GM21717 (cell line): ENCODE results near the gene TANC1.

Experiments
- ATAC-seq: cut with Tn5 transposase; IDR thresholded peaks from one replicate; pipeline ENCODE4 v1.9.1; 2021; ENCODE audit warnings: mild to moderate bottlenecking, moderate library complexity; ENCODE audit not compliant: unreplicated experiment

TANC1 gene

GRCh38 chr2:159211447-159212396, 243.3 kb downstream of the TANC1 start:
- no peak for ATAC-seq

GRCh38 chr2:159213296-159213695, 244.9 kb downstream of the TANC1 start:
- no peak for ATAC-seq

- ATAC-seq: no peak
Observed at GRCh38 chr2:159214325-159214865, 246.0 kb downstream of the TANC1 start.

GRCh38 chr2:159215116-159215515, 246.7 kb downstream of the TANC1 start:
- ATAC-seq: no peak

GRCh38 chr2:159217676-159218075, 249.2 kb downstream of the TANC1 start:
- ATAC-seq: no peak

- no peak for ATAC-seq
Observed at GRCh38 chr2:159218389-159218788, 249.9 kb downstream of the TANC1 start.

GRCh38 chr2:159219394-159219998, 251.1 kb downstream of the TANC1 start:
- ATAC-seq: no peak

- no peak for ATAC-seq
Observed at GRCh38 chr2:159224061-159224813, 255.8 kb downstream of the TANC1 start.

GRCh38 chr2:159225025-159226016, 256.9 kb downstream of the TANC1 start:
- ATAC-seq: no peak

- ATAC-seq: no peak
Observed at GRCh38 chr2:159226059-159226461, 257.6 kb downstream of the TANC1 start.

GRCh38 chr2:159226608-159227385, 258.4 kb downstream of the TANC1 start:
- no peak for ATAC-seq

GRCh38 chr2:159227467-159227866, 259.0 kb downstream of the TANC1 start:
- ATAC-seq: no peak

- no peak for ATAC-seq
Observed at GRCh38 chr2:159228081-159228581, 259.7 kb downstream of the TANC1 start.

GRCh38 chr2:159229476-159230144, 261.2 kb downstream of the TANC1 start:
- no peak for ATAC-seq

- ATAC-seq: no peak
Observed at GRCh38 chr2:159230145-159230877, 261.9 kb downstream of the TANC1 start.

- no peak for ATAC-seq
Observed at GRCh38 chr2:159232456-159233170, 264.2 kb downstream of the TANC1 start.

GRCh38 chr2:159234868-159235267, 266.4 kb downstream of the TANC1 start:
- ATAC-seq: no peak
